SK-N-SH (cell line): ENCODE results near the gene VMP1. TPM values are rescaled to one million over a fixed set of nuclear protein-coding genes. Genes with fewer than 3 reads are reported as not detected.
"Not testable (repeated sequence)": the region's sequence is repeated elsewhere in the genome, so short reads cannot be mapped to it uniquely, and the experiment has no call there.

Experiments
- CTCF ChIA-PET: fragments of 300-600, 350-600 bp; formaldehyde crosslinking; extraction: SDS; loops from one replicate; lab custom pipeline; 2021; lab: Yijun Ruan, JAX
- POLR2A ChIA-PET: fragments of 350-600 bp; sonication (Branson Sonifier 250); formaldehyde crosslinking; extraction: SDS; loops from one replicate; lab custom pipeline; 2020; ENCODE audit warnings: antibody characterized with exemption, inconsistent platforms; lab: Yijun Ruan, JAX
- DNase-seq: peaks from one replicate; pipeline ENCODE4 v3.0.0; 2012
- H2AFZ ChIP-seq: fragments of 200-600 bp; sonication (generic); 2 replicates; pipeline ENCODE4 v1.8.1; 2016; ENCODE audit warnings: antibody characterized with exemption, mild to moderate bottlenecking, low read depth
- H3F3A ChIP-seq: fragments of 200-600 bp; sonication (generic); replicated peaks from 2 replicates; pipeline ENCODE3; 2016; ENCODE audit warnings: antibody characterized with exemption, mild to moderate bottlenecking; ENCODE audit not compliant: insufficient read depth
- H3K27ac ChIP-seq, 2 experiments: fragments of 200-500 bp in 1 of 2; fragments of 200-600 bp in 1 of 2; sonication (Bioruptor generic) in 1 of 2; sonication (generic), shearing (Covaris generic) in 1 of 2; 2 replicates each; pipeline versions ENCODE4 v1.5.1 to v1.6.1; 2014 to 2016; ENCODE audit warnings: low read depth in 2 of 2, inconsistent platforms in 1 of 2, low read length in 1 of 2, mild to moderate bottlenecking in 1 of 2, mixed read lengths in 1 of 2
- H3K27me3 ChIP-seq: fragments of 200-600 bp; sonication (generic), shearing (Covaris generic); 2 replicates; pipeline ENCODE4 v1.6.1; 2016; ENCODE audit warnings: mixed run types; ENCODE audit not compliant: insufficient read depth
- H3K36me3 ChIP-seq, 2 experiments: fragments of 200-500 bp in 1 of 2; fragments of 200-600 bp in 1 of 2; sonication (Bioruptor generic) in 1 of 2; sonication (generic) in 1 of 2; replicated peaks in 1 of 2; 2 replicates each; pipeline versions ENCODE3 to v1.5.1; 2014 to 2016; ENCODE audit warnings: low read length in 1 of 2, mild to moderate bottlenecking in 1 of 2; ENCODE audit not compliant: insufficient read depth in 2 of 2, control insufficient read depth in 1 of 2
- H3K4me1 ChIP-seq, 2 experiments: fragments of 200-500 bp in 1 of 2; fragments of 200-600 bp in 1 of 2; sonication (Bioruptor generic) in 1 of 2; sonication (generic), shearing (Covaris generic) in 1 of 2; 2 replicates each; pipeline versions ENCODE4 v1.5.1 to v1.6.1; 2014 to 2016; ENCODE audit warnings: low read depth in 1 of 2, low read length in 1 of 2, mixed run types in 1 of 2; ENCODE audit not compliant: insufficient read depth in 2 of 2, control insufficient read depth in 1 of 2
- H3K4me2 ChIP-seq: fragments of 200-600 bp; sonication (generic), shearing (Covaris generic); 2 replicates; pipeline ENCODE4 v1.6.1; 2017; ENCODE audit warnings: mixed run types
- H3K4me3 ChIP-seq, 2 experiments: fragments of 200-500 bp in 1 of 2; fragments of 200-600 bp in 1 of 2; sonication (Bioruptor generic) in 1 of 2; sonication (generic), shearing (Covaris generic) in 1 of 2; 2 replicates each; pipeline versions ENCODE4 v1.5.1 to v1.8.1; 2014 to 2016; ENCODE audit warnings: low read depth in 2 of 2, inconsistent platforms in 1 of 2, low read length in 1 of 2, mild to moderate bottlenecking in 1 of 2, mixed read lengths in 1 of 2, moderate library complexity in 1 of 2
- H3K79me2 ChIP-seq: fragments of 200-600 bp; sonication (generic); 2 replicates; pipeline ENCODE4 v1.8.1; 2017; ENCODE audit warnings: mild to moderate bottlenecking; ENCODE audit not compliant: insufficient read depth
- H3K9ac ChIP-seq: fragments of 200-600 bp; sonication (generic); 2 replicates; pipeline ENCODE4 v1.6.1; 2017; ENCODE audit warnings: mixed run types
- H3K9me2 ChIP-seq: fragments of 200-600 bp; sonication (generic); 2 replicates; pipeline ENCODE4 v1.6.1; 2017; ENCODE audit warnings: mixed run types
- H3K9me3 ChIP-seq: fragments of 200-600 bp; sonication (generic); 2 replicates; pipeline ENCODE4 v1.6.1; 2017; ENCODE audit warnings: mixed run types, mild to moderate bottlenecking, moderate library complexity
- H4K20me1 ChIP-seq: fragments of 200-600 bp; sonication (generic); 2 replicates; pipeline ENCODE4 v1.6.1; 2017; ENCODE audit warnings: mild to moderate bottlenecking, mixed run types; ENCODE audit not compliant: insufficient read depth
- CTCF ChIP-seq: fragments of 200-600 bp; sonication (generic); IDR thresholded peaks from 2 replicates; pipeline ENCODE4 v1.6.1; 2017; ENCODE audit warnings: antibody characterized with exemption, mild to moderate bottlenecking, moderate library complexity
- EP300 ChIP-seq, 2 experiments: IDR thresholded peaks; 2 replicates each; pipeline versions ENCODE4 v1.4.0 to v1.6.1; 2012; ENCODE audit warnings: borderline replicate concordance in 1 of 2, low read depth in 1 of 2, low read length in 1 of 2
- EZH2phosphoT487 ChIP-seq: fragments of 200-600 bp; sonication (generic); IDR thresholded peaks from 2 replicates; pipeline ENCODE4 v1.6.1; 2017; ENCODE audit warnings: low read depth, mixed run types, mild to moderate bottlenecking, antibody characterized with exemption, moderate library complexity, borderline replicate concordance
- FOSL2 ChIP-seq: IDR thresholded peaks from 2 replicates; pipeline ENCODE4 v1.4.0; 2012; ENCODE audit warnings: low read depth, mild to moderate bottlenecking, moderate library complexity, borderline replicate concordance
- FOXJ3 ChIP-seq: sonication (generic); formaldehyde crosslinking; IDR thresholded peaks from 2 replicates; pipeline ENCODE4 v1.5.1; 2020; ENCODE audit warnings: mild to moderate bottlenecking, missing genetic modification reagents
- FOXM1 ChIP-seq: IDR thresholded peaks from 2 replicates; pipeline ENCODE4 v1.4.0; 2012; ENCODE audit warnings: low read depth, mild to moderate bottlenecking
- MAX ChIP-seq: IDR thresholded peaks from 2 replicates; pipeline ENCODE4 v1.4.0; 2012; ENCODE audit warnings: low read depth
- MEF2A ChIP-seq: IDR thresholded peaks from 2 replicates; pipeline ENCODE4 v1.4.0; 2012; ENCODE audit warnings: low read depth, borderline replicate concordance
- MXI1 ChIP-seq: IDR thresholded peaks from 2 replicates; pipeline ENCODE4 v1.6.1; 2012; ENCODE audit warnings: mild to moderate bottlenecking, low read depth, low read length, improper control_type of control experiment
- POLR2AphosphoS5 ChIP-seq: IDR thresholded peaks from 2 replicates; pipeline ENCODE4 v1.6.1; 2012; ENCODE audit warnings: low read depth, low read length
- RAD21 ChIP-seq: IDR thresholded peaks from 2 replicates; pipeline ENCODE4 v1.6.1; 2012; ENCODE audit warnings: mild to moderate bottlenecking, low read length
- RFX5 ChIP-seq: IDR thresholded peaks from 2 replicates; pipeline ENCODE4 v1.6.1; 2012; ENCODE audit warnings: mild to moderate bottlenecking, improper control_type of control experiment, low read length
- SIN3A ChIP-seq: IDR thresholded peaks from 2 replicates; pipeline ENCODE4 v1.6.1; 2012; ENCODE audit warnings: low read depth, mild to moderate bottlenecking, low read length, moderate library complexity, borderline replicate concordance
- WGBS: methylation state at CpG from one replicate; pipeline ENCODE4 v1.1.6; 2017; ENCODE audit warnings: low lambda C conversion rate; 5-methylcytosine and 5-hydroxymethylcytosine counted together
- polyA plus RNA-seq, 3 experiments: library from polyadenylated mRNA; depleted of rRNA; stranded (reverse); fragments of >200 nt; gene quantifications; 2 replicates each; pipeline ENCODE4 v1.2.3, GENCODE V29; 2012
- TF ChIP-seq, protein P1 (sequence below): IDR thresholded peaks from 2 replicates; pipeline ENCODE4 v1.6.1; 2012; ENCODE audit warnings: mild to moderate bottlenecking, low read depth, low read length, moderate library complexity
- TF ChIP-seq, protein P2 (sequence below): fragments of 150-350 bp; IDR thresholded peaks from 2 replicates; pipeline ENCODE4 v1.6.1; 2017; ENCODE audit warnings: antibody characterized with exemption, low read length, low read depth, borderline replicate concordance
- TF ChIP-seq, protein P3 (sequence below): IDR thresholded peaks from 2 replicates; pipeline ENCODE4 v1.4.0; 2012; ENCODE audit warnings: low read depth, borderline replicate concordance
- TF ChIP-seq, protein P4 (sequence below): IDR thresholded peaks from 2 replicates; pipeline ENCODE4; 2012

VMP1 gene
- polyA plus RNA-seq, 1 of the 3 experiments (the other 2 are of a cell fraction): 169 TPM

DNA sequence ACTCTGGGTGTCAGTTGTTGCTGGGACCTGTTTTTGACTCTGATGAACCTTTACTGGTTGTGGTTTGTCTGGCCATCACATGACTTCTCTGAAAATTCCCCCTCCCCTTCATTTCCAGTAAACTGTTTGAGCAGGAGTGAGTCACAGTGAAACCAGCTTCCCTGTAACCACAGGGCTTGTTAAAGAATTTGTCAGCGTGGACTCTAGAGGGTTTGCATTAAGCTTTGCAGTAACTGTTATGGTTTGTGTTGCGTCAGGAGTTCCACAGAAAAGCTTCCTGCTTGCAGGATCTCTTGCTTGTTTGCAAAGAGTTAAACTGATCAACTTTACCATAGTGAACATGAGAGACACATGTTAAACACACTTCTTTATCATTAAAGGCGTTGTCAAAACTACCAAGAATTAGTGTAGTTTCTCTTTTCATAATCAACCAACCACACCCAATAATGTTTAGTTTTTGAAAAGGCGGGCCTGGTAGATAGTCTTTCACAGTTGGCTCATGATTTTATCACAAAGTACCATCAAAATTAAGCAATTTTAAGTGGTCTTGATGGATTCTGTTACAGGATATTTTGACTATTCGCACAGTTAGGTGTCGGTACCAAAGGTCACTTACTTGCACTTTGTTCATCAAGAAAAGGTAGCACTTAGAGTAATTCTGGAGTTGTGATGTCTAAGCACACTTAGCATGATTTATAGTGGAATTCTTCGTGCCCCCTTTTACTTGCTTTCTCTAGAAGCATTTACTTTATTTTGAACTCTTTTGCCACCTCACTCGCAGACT, 79.3 kb downstream of the VMP1 start (continued):
- TF ChIP-seq MEF2A (peak; percentile 90), FOXM1 (peak; percentile 100), RFX5 (peak; percentile 91), CTCF (no peak), POLR2AphosphoS5 (peak; percentile 88), FOXJ3 (CRISPR knock-in tag) (no peak), EZH2phosphoT487 (no peak), FOSL2 (peak; percentile 100), SIN3A (peak; percentile 84), RAD21 (0 out of 2 replicates have a peak, but pooled peaks have one; percentile 11), MAX (peak; percentile 96), MXI1 (peak; percentile 64; the same call in 1 of the 2 replicates), EP300 (IDR thresholded peaks at IDR 0.05; ENCODE audit: borderline replicate concordance in 1 of 2, low read depth in 1 of 2, low read length in 1 of 2) (peak; percentile 95 to 100)
- TF ChIP-seq, protein P1, sequence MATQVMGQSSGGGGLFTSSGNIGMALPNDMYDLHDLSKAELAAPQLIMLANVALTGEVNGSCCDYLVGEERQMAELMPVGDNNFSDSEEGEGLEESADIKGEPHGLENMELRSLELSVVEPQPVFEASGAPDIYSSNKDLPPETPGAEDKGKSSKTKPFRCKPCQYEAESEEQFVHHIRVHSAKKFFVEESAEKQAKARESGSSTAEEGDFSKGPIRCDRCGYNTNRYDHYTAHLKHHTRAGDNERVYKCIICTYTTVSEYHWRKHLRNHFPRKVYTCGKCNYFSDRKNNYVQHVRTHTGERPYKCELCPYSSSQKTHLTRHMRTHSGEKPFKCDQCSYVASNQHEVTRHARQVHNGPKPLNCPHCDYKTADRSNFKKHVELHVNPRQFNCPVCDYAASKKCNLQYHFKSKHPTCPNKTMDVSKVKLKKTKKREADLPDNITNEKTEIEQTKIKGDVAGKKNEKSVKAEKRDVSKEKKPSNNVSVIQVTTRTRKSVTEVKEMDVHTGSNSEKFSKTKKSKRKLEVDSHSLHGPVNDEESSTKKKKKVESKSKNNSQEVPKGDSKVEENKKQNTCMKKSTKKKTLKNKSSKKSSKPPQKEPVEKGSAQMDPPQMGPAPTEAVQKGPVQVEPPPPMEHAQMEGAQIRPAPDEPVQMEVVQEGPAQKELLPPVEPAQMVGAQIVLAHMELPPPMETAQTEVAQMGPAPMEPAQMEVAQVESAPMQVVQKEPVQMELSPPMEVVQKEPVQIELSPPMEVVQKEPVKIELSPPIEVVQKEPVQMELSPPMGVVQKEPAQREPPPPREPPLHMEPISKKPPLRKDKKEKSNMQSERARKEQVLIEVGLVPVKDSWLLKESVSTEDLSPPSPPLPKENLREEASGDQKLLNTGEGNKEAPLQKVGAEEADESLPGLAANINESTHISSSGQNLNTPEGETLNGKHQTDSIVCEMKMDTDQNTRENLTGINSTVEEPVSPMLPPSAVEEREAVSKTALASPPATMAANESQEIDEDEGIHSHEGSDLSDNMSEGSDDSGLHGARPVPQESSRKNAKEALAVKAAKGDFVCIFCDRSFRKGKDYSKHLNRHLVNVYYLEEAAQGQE: peak; percentile 83
- TF ChIP-seq, protein P2, sequence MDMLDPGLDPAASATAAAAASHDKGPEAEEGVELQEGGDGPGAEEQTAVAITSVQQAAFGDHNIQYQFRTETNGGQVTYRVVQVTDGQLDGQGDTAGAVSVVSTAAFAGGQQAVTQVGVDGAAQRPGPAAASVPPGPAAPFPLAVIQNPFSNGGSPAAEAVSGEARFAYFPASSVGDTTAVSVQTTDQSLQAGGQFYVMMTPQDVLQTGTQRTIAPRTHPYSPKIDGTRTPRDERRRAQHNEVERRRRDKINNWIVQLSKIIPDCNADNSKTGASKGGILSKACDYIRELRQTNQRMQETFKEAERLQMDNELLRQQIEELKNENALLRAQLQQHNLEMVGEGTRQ: peak; percentile 74; the same call in 1 of the 2 replicates
- TF ChIP-seq, protein P3, sequence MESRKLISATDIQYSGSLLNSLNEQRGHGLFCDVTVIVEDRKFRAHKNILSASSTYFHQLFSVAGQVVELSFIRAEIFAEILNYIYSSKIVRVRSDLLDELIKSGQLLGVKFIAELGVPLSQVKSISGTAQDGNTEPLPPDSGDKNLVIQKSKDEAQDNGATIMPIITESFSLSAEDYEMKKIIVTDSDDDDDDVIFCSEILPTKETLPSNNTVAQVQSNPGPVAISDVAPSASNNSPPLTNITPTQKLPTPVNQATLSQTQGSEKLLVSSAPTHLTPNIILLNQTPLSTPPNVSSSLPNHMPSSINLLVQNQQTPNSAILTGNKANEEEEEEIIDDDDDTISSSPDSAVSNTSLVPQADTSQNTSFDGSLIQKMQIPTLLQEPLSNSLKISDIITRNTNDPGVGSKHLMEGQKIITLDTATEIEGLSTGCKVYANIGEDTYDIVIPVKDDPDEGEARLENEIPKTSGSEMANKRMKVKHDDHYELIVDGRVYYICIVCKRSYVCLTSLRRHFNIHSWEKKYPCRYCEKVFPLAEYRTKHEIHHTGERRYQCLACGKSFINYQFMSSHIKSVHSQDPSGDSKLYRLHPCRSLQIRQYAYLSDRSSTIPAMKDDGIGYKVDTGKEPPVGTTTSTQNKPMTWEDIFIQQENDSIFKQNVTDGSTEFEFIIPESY: peak; percentile 93
- TF ChIP-seq, protein P4, sequence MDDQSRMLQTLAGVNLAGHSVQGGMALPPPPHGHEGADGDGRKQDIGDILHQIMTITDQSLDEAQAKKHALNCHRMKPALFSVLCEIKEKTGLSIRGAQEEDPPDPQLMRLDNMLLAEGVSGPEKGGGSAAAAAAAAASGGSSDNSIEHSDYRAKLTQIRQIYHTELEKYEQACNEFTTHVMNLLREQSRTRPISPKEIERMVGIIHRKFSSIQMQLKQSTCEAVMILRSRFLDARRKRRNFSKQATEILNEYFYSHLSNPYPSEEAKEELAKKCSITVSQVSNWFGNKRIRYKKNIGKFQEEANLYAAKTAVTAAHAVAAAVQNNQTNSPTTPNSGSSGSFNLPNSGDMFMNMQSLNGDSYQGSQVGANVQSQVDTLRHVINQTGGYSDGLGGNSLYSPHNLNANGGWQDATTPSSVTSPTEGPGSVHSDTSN: peak; percentile 96
- TF ChIP-seq, all 33 proteins: peak for 27

DNA sequence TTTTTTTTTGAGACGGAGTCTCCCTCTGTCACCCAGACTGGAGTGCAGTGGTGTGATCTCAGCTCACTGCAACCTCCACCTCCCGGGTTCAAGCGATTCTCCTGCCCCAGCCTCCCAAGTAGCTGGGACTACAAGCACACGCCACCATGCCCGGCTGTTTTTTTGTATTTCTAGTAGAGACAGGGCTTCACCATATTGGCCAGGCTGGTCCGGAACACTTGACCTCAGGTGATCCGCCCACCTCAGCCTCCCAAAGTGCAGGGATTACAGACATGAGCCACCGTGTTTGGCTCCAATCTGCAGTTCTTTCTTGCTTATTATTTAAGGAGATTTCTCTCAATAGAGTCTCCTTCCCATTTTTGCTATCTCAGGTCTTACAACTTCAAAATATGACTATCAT, 82.4 kb downstream of the VMP1 start:
- Histone ChIP-seq H3F3A (peaks cover 67% of the 10 kb centered on the region), H3K79me2 (peaks cover 71% of the 10 kb centered on the region), H3K4me1 (peaks cover 5 to 38% of the 10 kb centered on the region in 2 experiments), H3K27ac (peak overlapping the region in 1 of 2 experiments; percentile 99; a peak in 2 of 4 replicates)
- H4K20me1 ChIP-seq, H3K4me2 ChIP-seq, H3K9ac ChIP-seq, H3K27me3 ChIP-seq, H3K36me3 ChIP-seq, H3K4me3 ChIP-seq, H2AFZ ChIP-seq, POLR2A ChIA-PET, CTCF ChIA-PET, H3K9me2 ChIP-seq, DNase-seq, H3K9me3 ChIP-seq: not testable (repeated sequence)
- 89% methylated on average over 8 of the region's 8 CpGs for WGBS
